Measurements from ENCODE around the gene RPL13A. TPM values are rescaled to one million over a fixed set of nuclear protein-coding genes. Genes with fewer than 3 reads are reported as not detected.

Gene RPL13A
- total and polyA plus RNA-seq, 2 donors (not counting 3 experiments of a cell fraction or from before 2014, with no cell fraction given), result 2,291 to 4,148 TPM

DNA sequence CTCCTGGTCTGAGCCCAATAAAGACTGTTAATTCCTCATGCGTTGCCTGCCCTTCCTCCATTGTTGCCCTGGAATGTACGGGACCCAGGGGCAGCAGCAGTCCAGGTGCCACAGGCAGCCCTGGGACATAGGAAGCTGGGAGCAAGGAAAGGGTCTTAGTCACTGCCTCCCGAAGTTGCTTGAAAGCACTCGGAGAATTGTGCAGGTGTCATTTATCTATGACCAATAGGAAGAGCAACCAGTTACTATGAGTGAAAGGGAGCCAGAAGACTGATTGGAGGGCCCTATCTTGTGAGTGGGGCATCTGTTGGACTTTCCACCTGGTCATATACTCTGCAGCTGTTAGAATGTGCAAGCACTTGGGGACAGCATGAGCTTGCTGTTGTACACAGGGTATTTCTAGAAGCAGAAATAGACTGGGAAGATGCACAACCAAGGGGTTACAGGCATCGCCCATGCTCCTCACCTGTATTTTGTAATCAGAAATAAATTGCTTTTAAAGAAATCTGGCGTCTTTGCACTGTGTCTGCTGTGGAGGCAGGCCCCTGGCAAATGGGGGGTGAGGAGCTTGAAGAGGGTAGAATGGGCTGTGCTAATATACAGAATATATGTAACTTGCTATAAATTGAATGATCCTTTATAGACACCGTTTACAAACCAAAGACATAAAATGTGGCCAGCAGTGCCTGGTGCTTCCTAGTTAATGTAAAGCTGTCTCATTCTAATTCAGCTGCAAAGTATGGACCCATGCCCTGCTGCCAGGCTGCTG, 4.6 kb downstream of the RPL13A start:
- dilution Hi-C loops (cut with MboI; ENCODE audit: extremely low pct_ligation_motif_present, low sequenced_read_pairs) (no loop called here), intact Hi-C loops (cut with micrococcal nuclease) (no loop called here)
- Histone ChIP-seq H3K27ac (ENCODE audit: insufficient read depth, low read depth, low read length) (no peak overlapping the region), H2AFZ (ENCODE audit: low read depth, low read length) (no peak overlapping the region), H3K9me1 (replicated peaks; ENCODE audit: control insufficient read depth, extremely low read depth, insufficient read depth, low read length) (no peaks in the 10 kb centered on the region), H3K9me3 (replicated peaks; ENCODE audit: control insufficient read depth, insufficient read depth, low read length) (no peaks in the 10 kb centered on the region), H3K27me3 (ENCODE audit: control insufficient read depth in 2 of 2, insufficient read depth in 2 of 2, low read length in 2 of 2) (no peaks in the 10 kb centered on the region), H3K79me2 (ENCODE audit: control insufficient read depth, insufficient read depth, low read length) (peaks cover 47% of the 10 kb centered on the region), H3K4me2 (ENCODE audit: insufficient read depth, low read length) (no peak overlapping the region), H4K20me1 (replicated peaks; ENCODE audit: control insufficient read depth, extremely low read depth, insufficient read depth, low read length) (peaks cover 5% of the 10 kb centered on the region), H3K36me3 (ENCODE audit: control insufficient read depth in 2 of 2, extremely low read depth in 1 of 2, insufficient read depth in 2 of 2, low read length in 2 of 2) (peaks cover 28 to 34% of the 10 kb centered on the region in 2 experiments), H3K4me1 (ENCODE audit: control insufficient read depth, extremely low read depth, insufficient read depth, low read length) (peaks cover 12% of the 10 kb centered on the region), H3K9ac (replicated peaks; ENCODE audit: extremely low read depth, insufficient read depth, low read length) (no peak overlapping the region), H3K4me3 (replicated peaks in 1 of 3; ENCODE audit: insufficient read depth in 1 of 3, low read depth in 1 of 3, low read length in 3 of 3) (no peak overlapping the region)
- FAIRE-seq (no peak), DNase-seq (ENCODE audit: low read depth, low spot score) (no peak)
- POLR2A ChIA-PET, result no interaction called here
- no TSS peak for BruUV-seq (replicated peaks)
- TF ChIP-seq, protein P1, sequence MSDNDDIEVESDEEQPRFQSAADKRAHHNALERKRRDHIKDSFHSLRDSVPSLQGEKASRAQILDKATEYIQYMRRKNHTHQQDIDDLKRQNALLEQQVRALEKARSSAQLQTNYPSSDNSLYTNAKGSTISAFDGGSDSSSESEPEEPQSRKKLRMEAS (IDR thresholded peaks at IDR 0.05; ENCODE audit: insufficient read depth, insufficient read length), result no peak
- TF ChIP-seq FOS (IDR thresholded peaks at IDR 0.05; ENCODE audit: borderline replicate concordance, insufficient read depth, low read length), result no peak
- no peak for TF ChIP-seq POLR2AphosphoS5 (IDR thresholded peaks at IDR 0.05; ENCODE audit: insufficient read depth, low read depth, low read length)
- TF ChIP-seq, protein P2, sequence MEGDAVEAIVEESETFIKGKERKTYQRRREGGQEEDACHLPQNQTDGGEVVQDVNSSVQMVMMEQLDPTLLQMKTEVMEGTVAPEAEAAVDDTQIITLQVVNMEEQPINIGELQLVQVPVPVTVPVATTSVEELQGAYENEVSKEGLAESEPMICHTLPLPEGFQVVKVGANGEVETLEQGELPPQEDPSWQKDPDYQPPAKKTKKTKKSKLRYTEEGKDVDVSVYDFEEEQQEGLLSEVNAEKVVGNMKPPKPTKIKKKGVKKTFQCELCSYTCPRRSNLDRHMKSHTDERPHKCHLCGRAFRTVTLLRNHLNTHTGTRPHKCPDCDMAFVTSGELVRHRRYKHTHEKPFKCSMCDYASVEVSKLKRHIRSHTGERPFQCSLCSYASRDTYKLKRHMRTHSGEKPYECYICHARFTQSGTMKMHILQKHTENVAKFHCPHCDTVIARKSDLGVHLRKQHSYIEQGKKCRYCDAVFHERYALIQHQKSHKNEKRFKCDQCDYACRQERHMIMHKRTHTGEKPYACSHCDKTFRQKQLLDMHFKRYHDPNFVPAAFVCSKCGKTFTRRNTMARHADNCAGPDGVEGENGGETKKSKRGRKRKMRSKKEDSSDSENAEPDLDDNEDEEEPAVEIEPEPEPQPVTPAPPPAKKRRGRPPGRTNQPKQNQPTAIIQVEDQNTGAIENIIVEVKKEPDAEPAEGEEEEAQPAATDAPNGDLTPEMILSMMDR (IDR thresholded peaks at IDR 0.05; ENCODE audit: extremely low read depth in 1 of 2, insufficient read depth in 1 of 2, low read depth in 1 of 2, low read length in 2 of 2), result no peak
- TF ChIP-seq POLR2A (IDR thresholded peaks at IDR 0.05; ENCODE audit: low read depth, low read length), result no peak
- TF ChIP-seq EZH2 (IDR thresholded peaks at IDR 0.05; ENCODE audit: borderline replicate concordance, low read depth, low read length, severe bottlenecking), result no peak
- no peak for TF ChIP-seq JUN (IDR thresholded peaks at IDR 0.05; ENCODE audit: borderline replicate concordance, insufficient read depth, insufficient read length, low read depth)
- no peak for TF ChIP-seq MYC (IDR thresholded peaks at IDR 0.05; ENCODE audit: low read depth, low read length)
- no peak for TF ChIP-seq GATA2 (IDR thresholded peaks at IDR 0.05; ENCODE audit: insufficient read depth, insufficient read length, low read depth, low read length)
- CTCF ChIA-PET, result interaction anchor here (0.5 to 1.5 kb wide), 2 partner anchors 78 to 125 kb away, joined by 3 to 4 read pairs; no protein-coding TSS in a partner anchor
